ENCODE results near the gene IFNGR2. TPM values are rescaled to one million over a fixed set of nuclear protein-coding genes. Genes with fewer than 3 reads are reported as not detected.

Gene IFNGR2
- total RNA-seq, 1 donor from 2014 or later, result 13.9 TPM

DNA sequence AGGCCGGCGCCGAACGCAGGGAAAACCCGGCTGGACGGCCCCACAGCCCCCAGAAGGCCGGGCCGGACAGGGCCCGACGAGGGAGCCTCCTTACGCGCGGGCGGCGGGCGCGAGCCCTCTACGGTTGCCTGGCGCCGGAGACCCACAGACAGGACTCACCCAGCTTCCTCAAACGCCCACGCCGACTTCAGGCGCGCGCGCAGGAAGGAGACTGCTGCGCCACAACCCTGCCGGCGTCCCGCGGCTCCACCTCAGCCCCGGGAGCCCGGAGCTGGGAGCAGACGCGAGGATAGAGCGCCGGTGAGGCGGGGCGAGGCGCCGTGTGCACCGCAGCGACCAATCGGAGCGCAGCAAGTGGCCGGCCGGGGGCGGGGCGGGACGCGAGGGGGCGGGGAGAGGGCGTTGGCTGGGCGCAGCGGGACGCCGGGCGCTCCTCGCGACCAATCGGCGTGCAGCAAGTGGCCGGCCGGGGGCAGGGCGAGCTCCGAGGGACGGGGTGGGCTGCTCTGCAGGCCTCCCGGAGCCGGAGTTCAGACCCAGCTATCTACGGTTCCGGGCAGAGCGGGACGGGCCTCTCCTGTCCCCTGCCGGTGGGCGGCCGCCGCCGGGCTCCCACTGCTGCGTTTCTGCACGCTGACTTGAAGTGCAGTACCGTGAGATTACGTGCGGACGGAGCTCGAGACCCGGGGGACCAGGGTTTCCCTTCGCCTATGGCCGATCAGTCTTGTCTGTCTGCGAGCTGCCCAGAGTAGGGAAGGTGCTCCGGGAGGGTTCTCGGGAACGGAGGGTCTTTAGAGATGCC lies 76.7 kb downstream of the IFNGR2 start, which contains the start of gene TMEM50B:
Gene TMEM50B, minus strand, starts transcription at position 296 of the 802 bp plus-strand sequence. CDS start 11,089 bp downstream, outside the sequence.
- intact Hi-C loops (cut with micrococcal nuclease), result loop anchor here (1.0 to 5.0 kb wide), 5 partner anchors 11 to 753 kb away; partner anchors contain the start of genes CRYZL1, DNAJC28, GART and SYNJ1

- intact Hi-C loops (cut with micrococcal nuclease), result loop anchor here (1.0 to 5.0 kb wide), 3 partner anchors 11 to 753 kb away; partner anchors contain the start of genes CRYZL1, DNAJC28 and SYNJ1
Measured at GRCh38 chr21:33480481-33481103, 77.4 kb downstream of the IFNGR2 start.

GRCh38 chr21:33481314-33481943 lies 78.2 kb downstream of the IFNGR2 start:
- intact Hi-C loops (cut with micrococcal nuclease), result loop anchor here (5.0 kb wide), 1 partner anchor 754 kb away; the partner anchor contains the start of gene SYNJ1

Other genes with a start within 250 kb of the IFNGR2 start
- gene IFNAR2, start 173.5 kb upstream of the IFNGR2 start, total RNA-seq, result 80.3 and 80.9 TPM in 2 replicates
- 36.5 and 39.4 TPM in 2 replicates for gene IL10RB, start 137.0 kb upstream of the IFNGR2 start, total RNA-seq
- gene IFNAR1, start 78.4 kb upstream of the IFNGR2 start, total RNA-seq, result 32.3 and 33.6 TPM in 2 replicates
- gene TMEM50B, start 76.6 kb downstream of the IFNGR2 start, total RNA-seq, result 37.5 and 38.8 TPM in 2 replicates
- gene DNAJC28, start 88.3 kb downstream of the IFNGR2 start, total RNA-seq, result 0.23 TPM in 1 of 2 replicates, not detected in the other
- gene GART, start 138.7 kb downstream of the IFNGR2 start, total RNA-seq, result 115 and 124 TPM in 2 replicates
- gene SON, start 139.6 kb downstream of the IFNGR2 start, total RNA-seq, result 328 and 340 TPM in 2 replicates
- gene DONSON, start 185.3 kb downstream of the IFNGR2 start, total RNA-seq, result 35.0 and 37.8 TPM in 2 replicates
- 31.1 and 33.2 TPM in 2 replicates for gene CRYZL1, start 238.3 kb downstream of the IFNGR2 start, total RNA-seq
- 2.4 and 2.7 TPM in 2 replicates for gene ITSN1, start 239.1 kb downstream of the IFNGR2 start, total RNA-seq